HG02938 (cell line): ENCODE data around the gene CCDC192.

Source experiments
- ATAC-seq: cut with Tn5 transposase; IDR thresholded peaks from one replicate; pipeline ENCODE4 v1.9.1; 2021; ENCODE audit warnings: mild to moderate bottlenecking, moderate library complexity; ENCODE audit not compliant: unreplicated experiment

The CCDC192 gene

DNA sequence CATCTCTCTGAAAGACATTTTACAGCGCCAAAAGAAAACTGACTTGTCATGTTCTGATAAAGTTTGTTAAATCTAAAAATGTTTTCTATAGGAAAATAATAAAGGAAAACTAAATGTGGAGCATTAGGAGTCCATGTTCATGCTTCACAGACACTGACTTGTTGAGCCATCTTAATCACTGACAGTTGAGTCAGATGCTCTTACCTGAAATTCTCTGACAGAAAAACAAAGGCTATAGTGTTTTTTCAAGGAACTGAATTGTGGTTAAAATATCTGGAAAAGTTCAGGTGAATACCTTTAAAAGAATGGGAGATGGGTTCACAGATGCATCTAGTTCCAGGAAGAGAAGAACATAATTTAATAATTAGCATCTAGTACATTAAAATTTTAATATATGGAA is 266.9 kb downstream of the CCDC192 start:
- ATAC-seq: no peak

- no peak for ATAC-seq
These were observed 267.7 kb downstream of the CCDC192 start for GRCh38 chr5:127970854-127971425.

DNA sequence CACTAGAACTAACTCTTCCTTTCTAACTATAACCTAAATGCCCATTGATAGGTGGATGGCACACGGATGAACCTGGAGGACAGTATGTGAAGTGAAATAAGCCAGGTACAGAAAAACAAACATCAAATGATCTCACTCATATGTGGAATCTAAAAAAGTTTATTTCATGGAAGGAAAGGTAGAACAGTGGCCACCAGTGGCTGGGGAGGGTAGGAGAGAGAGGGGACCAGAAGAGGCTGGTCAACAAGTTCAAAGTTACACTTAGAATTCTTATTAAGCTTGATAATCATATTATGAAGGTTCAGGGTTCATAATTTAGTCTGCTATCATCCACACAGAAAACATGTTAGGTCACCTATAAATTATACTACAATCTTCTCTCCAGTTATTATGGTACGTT is 272.8 kb downstream of the CCDC192 start:
- ATAC-seq: no peak

DNA sequence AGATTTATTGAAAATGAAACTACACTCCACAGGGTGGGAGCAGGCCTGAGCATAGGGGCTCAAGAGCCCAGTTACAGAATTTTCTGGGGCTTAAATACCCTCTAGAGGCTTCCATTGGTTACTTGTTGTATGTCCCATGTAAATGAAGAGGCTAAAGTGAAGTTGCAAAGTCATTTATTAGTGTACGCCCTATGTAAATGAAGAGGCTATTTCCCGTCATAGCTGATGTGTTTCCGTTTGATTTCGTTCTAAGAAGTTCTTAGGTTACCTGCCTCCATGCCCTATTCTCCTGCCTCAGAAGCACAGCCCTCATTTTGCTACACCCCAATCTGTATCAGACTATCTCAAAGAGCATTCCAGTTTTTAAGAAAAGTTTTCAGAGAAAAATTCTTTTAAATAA is 273.3 kb downstream of the CCDC192 start:
- no peak for ATAC-seq

DNA sequence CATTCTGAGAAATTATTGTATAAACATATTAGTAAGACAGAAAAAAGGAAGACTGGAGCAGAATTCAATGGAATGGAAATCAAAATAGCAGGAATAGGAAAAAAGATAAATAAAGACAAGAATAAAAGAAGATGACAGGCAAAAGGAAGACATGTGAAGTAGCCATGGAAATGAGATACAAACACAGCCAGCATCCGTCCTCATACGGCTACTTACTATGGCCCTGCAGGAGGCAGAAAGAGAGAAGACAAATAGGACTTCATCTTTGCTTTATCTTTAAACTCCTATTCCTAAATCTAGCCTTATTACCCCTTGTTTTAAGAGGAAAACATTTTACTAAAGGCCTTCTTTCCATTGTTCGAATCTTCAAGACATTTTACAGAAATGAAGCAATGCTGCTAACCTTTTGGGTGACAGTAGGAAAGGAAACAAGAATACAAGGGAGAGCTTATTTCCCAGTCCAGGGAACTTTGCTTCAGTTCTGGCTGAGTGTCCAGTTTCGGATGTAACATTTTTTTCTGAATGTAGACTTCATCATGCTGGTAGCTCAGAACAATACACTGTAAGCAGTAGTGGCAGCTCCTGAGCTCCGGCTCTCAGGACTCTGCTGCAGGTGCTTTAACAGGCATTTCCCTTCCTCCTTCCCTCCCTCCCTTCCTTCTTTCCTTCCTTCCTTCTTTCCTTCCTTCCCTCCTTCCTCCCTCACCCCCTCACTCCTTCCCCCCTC is 274.0 kb downstream of the CCDC192 start:
- ATAC-seq: no peak

GRCh38 chr5:127978738-127979300 is 275.6 kb downstream of the CCDC192 start:
- no peak for ATAC-seq

GRCh38 chr5:127979475-127979874 is 276.3 kb downstream of the CCDC192 start:
- no peak for ATAC-seq

- ATAC-seq: no peak
These were observed 277.7 kb downstream of the CCDC192 start for GRCh38 chr5:127980843-127981242.

DNA sequence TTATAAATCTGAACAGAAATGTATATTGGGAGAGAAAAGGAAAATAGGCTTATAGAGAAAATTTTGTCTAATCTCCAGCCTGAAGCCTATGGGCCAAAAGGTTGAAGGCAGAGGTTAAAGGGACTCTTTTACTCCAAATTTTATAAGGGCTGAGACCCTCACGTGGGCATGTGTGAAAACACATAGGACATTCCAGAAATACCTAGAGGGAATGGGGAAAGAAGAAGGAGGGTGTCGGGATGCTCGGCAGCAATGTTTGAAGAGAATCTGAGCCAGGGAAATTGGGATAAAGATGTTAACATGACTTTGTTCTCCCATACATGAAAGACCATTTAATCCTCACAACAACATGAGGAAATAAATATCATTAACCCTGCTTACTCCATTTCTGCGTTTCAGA is 278.3 kb downstream of the CCDC192 start:
- ATAC-seq: no peak

GRCh38 chr5:127985811-127986325 is 282.7 kb downstream of the CCDC192 start:
- ATAC-seq: no peak

- ATAC-seq: no peak
These were observed 284.4 kb downstream of the CCDC192 start for GRCh38 chr5:127987354-127988145.

- ATAC-seq: no peak
These were observed 285.1 kb downstream of the CCDC192 start for GRCh38 chr5:127988146-127988760.
